BLaER1 treated with 17β-estradiol and CSF1 and Interleukin-3, amounts not matched to agents 10 nM and 100 nM (cell line): ENCODE results near the gene ACVR1B.

ENCODE experiments used
- H3K27ac ChIP-seq, 11 experiments: shearing (Covaris generic); formaldehyde crosslinking; 2 replicates each; pipeline ENCODE4 v1.8.1; 2022
- H3K27me3 ChIP-seq, 11 experiments: shearing (Covaris generic); formaldehyde crosslinking; 2 replicates each; pipeline ENCODE4 v1.8.1; 2022
- H3K36me3 ChIP-seq, 11 experiments: shearing (Covaris generic); formaldehyde crosslinking; 2 replicates each; pipeline ENCODE4 v1.8.1; 2022
- H3K4me1 ChIP-seq, 10 experiments: shearing (Covaris generic); formaldehyde crosslinking; 2 replicates each; pipeline ENCODE4 v1.8.1; 2022
- H3K4me2 ChIP-seq, 11 experiments: shearing (Covaris generic); formaldehyde crosslinking; 2 replicates each; pipeline ENCODE4 v1.8.1; 2022
- H3K4me3 ChIP-seq, 10 experiments: shearing (Covaris generic); formaldehyde crosslinking; 2 replicates each; pipeline ENCODE4 v1.8.1; 2022
- H3K9ac ChIP-seq, 11 experiments: shearing (Covaris generic); formaldehyde crosslinking; 2 replicates each; pipeline ENCODE4 v1.8.1; 2022
- H3K9me3 ChIP-seq, 11 experiments: shearing (Covaris generic); formaldehyde crosslinking; replicated peaks in 1 of 11; 2 replicates each; pipeline ENCODE4 v1.8.1; 2022
- H4K20me1 ChIP-seq, 11 experiments: shearing (Covaris generic); formaldehyde crosslinking; 2 replicates each; pipeline ENCODE4 v1.8.1; 2022
- Cebpa-rat ChIP-seq, 11 experiments: shearing (Covaris generic); IDR thresholded peaks; 2 replicates each; pipeline ENCODE4 v1.8.1; 2022

The ACVR1B gene

GRCh38 chr12:51960890-51961289 is 9.4 kb downstream of the ACVR1B start:
- Histone ChIP-seq H4K20me1 (peaks cover 34 to 97% (median 70%) of the 10 kb centered on the region in 11 experiments; a peak in 20 of 22 replicates), H3K4me1 (peaks cover 22 to 83% (median 57%) of the 10 kb centered on the region in 10 experiments), H3K9ac (no peak overlapping the region), H3K27ac (no peak overlapping the region; a peak in 1 of 22 replicates), H3K27me3 (no peaks in the 10 kb centered on the region), H3K36me3 (peaks cover 30 to 100% (median 85%) of the 10 kb centered on the region in 11 experiments; a peak in 21 of 22 replicates), H3K9me3 (peaks cover 5 to 21% (median 12%) of the 10 kb centered on the region in 11 experiments; a peak in 18 of 22 replicates), H3K4me2 (peak overlapping the region in 5 of 11 experiments; percentile 39 to 99 (median 84); a peak in 8 of 22 replicates), H3K4me3 (no peak overlapping the region)
- TF ChIP-seq Cebpa-rat (IDR thresholded peaks at IDR 0.05), result no peak

GRCh38 chr12:51961834-51962233 is 10.3 kb downstream of the ACVR1B start:
- no peak for TF ChIP-seq Cebpa-rat (IDR thresholded peaks at IDR 0.05)
- Histone ChIP-seq H3K9ac (peak overlapping the region in 1 of 11 experiments; percentile 4; a peak in 2 of 22 replicates), H3K4me1 (peaks cover 22 to 83% (median 54%) of the 10 kb centered on the region in 10 experiments)

GRCh38 chr12:51962737-51963136 is 11.2 kb downstream of the ACVR1B start:
- Histone ChIP-seq H3K4me2 (peak overlapping the region in 3 of 11 experiments; percentile 62 to 99 (median 84); a peak in 5 of 22 replicates), H3K27me3 (no peaks in the 10 kb centered on the region), H3K4me1 (peaks cover 22 to 83% (median 47%) of the 10 kb centered on the region in 10 experiments), H3K27ac (peak overlapping the region in 1 of 11 experiments; percentile 25; a peak in 1 of 22 replicates), H3K36me3 (peaks cover 32 to 99% (median 83%) of the 10 kb centered on the region in 11 experiments; a peak in 21 of 22 replicates), H3K9ac (no peak overlapping the region), H4K20me1 (peaks cover 29 to 89% (median 56%) of the 10 kb centered on the region in 11 experiments; a peak in 20 of 22 replicates), H3K4me3 (no peak overlapping the region), H3K9me3 (peaks cover 5 to 25% (median 10%) of the 10 kb centered on the region in 11 experiments; a peak in 18 of 22 replicates)
- no peak for TF ChIP-seq Cebpa-rat (IDR thresholded peaks at IDR 0.05)

More at GRCh38 chr12:51961834-51962233, 10.3 kb downstream of the ACVR1B start:
- H3K4me3 ChIP-seq, result no peak overlapping the region
- H3K9me3 ChIP-seq, result peaks cover 5 to 25% (median 10%) of the 10 kb centered on the region in 11 experiments; a peak in 18 of 22 replicates
- peak overlapping the region in 7 of 11 experiments; percentile 4 to 99 (median 62); a peak in 11 of 22 replicates for H3K4me2 ChIP-seq
- H4K20me1 ChIP-seq, result peaks cover 29 to 95% (median 65%) of the 10 kb centered on the region in 11 experiments; a peak in 20 of 22 replicates
- H3K36me3 ChIP-seq, result peaks cover 33 to 100% (median 85%) of the 10 kb centered on the region in 11 experiments; a peak in 21 of 22 replicates
- H3K27ac ChIP-seq, result no peak overlapping the region
- H3K27me3 ChIP-seq, result no peaks in the 10 kb centered on the region

- no peaks in the 10 kb centered on the region for H3K27me3 ChIP-seq
- no peak overlapping the region for H3K9ac ChIP-seq
- H3K4me2 ChIP-seq, result no peak overlapping the region
- H3K9me3 ChIP-seq, result peaks cover 5 to 25% (median 10%) of the 10 kb centered on the region in 11 experiments; a peak in 18 of 22 replicates
- TF ChIP-seq Cebpa-rat (IDR thresholded peaks at IDR 0.05), result no peak
- peaks cover 20 to 83% (median 42%) of the 10 kb centered on the region in 10 experiments for H3K4me1 ChIP-seq
- H4K20me1 ChIP-seq, result peaks cover 24 to 89% (median 49%) of the 10 kb centered on the region in 11 experiments; a peak in 19 of 22 replicates
- no peak overlapping the region for H3K27ac ChIP-seq
- no peak overlapping the region for H3K4me3 ChIP-seq
- H3K36me3 ChIP-seq, result peaks cover 32 to 99% (median 81%) of the 10 kb centered on the region in 11 experiments; a peak in 21 of 22 replicates
These were observed 12.0 kb downstream of the ACVR1B start for GRCh38 chr12:51963477-51963876.

GRCh38 chr12:51969643-51970042 is 18.1 kb downstream of the ACVR1B start:
- peaks cover 51 to 98% (median 64%) of the 10 kb centered on the region in 10 experiments for H3K4me1 ChIP-seq
- peaks cover 0 to 57% (median 38%) of the 10 kb centered on the region in 11 experiments; a peak in 17 of 22 replicates for H3K36me3 ChIP-seq
- H3K9ac ChIP-seq, result peak overlapping the region in 1 of 11 experiments; percentile 13; a peak in 1 of 22 replicates
- H3K4me3 ChIP-seq, result no peak overlapping the region
- TF ChIP-seq Cebpa-rat (IDR thresholded peaks at IDR 0.05), result no peak
- H3K27me3 ChIP-seq, result no peaks in the 10 kb centered on the region
- H3K4me2 ChIP-seq, result peak overlapping the region; percentile 87 to 98 (median 95); a peak in 20 of 22 replicates
- H3K27ac ChIP-seq, result peak overlapping the region in 10 of 11 experiments; percentile 93 to 99 (median 97); a peak in 15 of 22 replicates
- peaks cover 0 to 38% (median 4%) of the 10 kb centered on the region in 11 experiments; a peak in 8 of 22 replicates for H4K20me1 ChIP-seq
- peaks cover 0 to 10% (median 0%) of the 10 kb centered on the region in 11 experiments; a peak in 3 of 22 replicates for H3K9me3 ChIP-seq

- no peak for TF ChIP-seq Cebpa-rat (IDR thresholded peaks at IDR 0.05)
- peak overlapping the region; percentile 87 to 98 (median 95) for H3K4me2 ChIP-seq
- H4K20me1 ChIP-seq, result peaks cover 0 to 27% (median 0%) of the 10 kb centered on the region in 11 experiments; a peak in 8 of 22 replicates
- no peaks in the 10 kb centered on the region for H3K27me3 ChIP-seq
- H3K9me3 ChIP-seq, result peaks cover 0 to 3% (median 0%) of the 10 kb centered on the region in 11 experiments; a peak in 1 of 22 replicates
- H3K9ac ChIP-seq, result peak overlapping the region; percentile 70 to 89 (median 84); a peak in 21 of 22 replicates
- H3K4me1 ChIP-seq, result peaks cover 65 to 98% (median 79%) of the 10 kb centered on the region in 10 experiments
- peak overlapping the region; percentile 73 to 99 (median 97) for H3K27ac ChIP-seq
- H3K4me3 ChIP-seq, result peak overlapping the region in 1 of 10 experiments; percentile 16; a peak in 1 of 20 replicates
- H3K36me3 ChIP-seq, result peaks cover 7 to 53% (median 35%) of the 10 kb centered on the region in 11 experiments; a peak in 20 of 22 replicates
These were observed 19.6 kb downstream of the ACVR1B start for GRCh38 chr12:51970904-51971646.

GRCh38 chr12:51971679-51972421 is 20.4 kb downstream of the ACVR1B start:
- Histone ChIP-seq H3K4me2 (peak overlapping the region; percentile 87 to 98 (median 95)), H3K27me3 (no peaks in the 10 kb centered on the region), H3K27ac (peak overlapping the region; percentile 73 to 99 (median 97)), H4K20me1 (peaks cover 0 to 27% (median 0%) of the 10 kb centered on the region in 11 experiments; a peak in 4 of 22 replicates), H3K4me1 (peaks cover 73 to 98% (median 86%) of the 10 kb centered on the region in 10 experiments), H3K9ac (peak overlapping the region; percentile 70 to 89 (median 84)), H3K9me3 (no peaks in the 10 kb centered on the region), H3K36me3 (peaks cover 15 to 53% (median 37%) of the 10 kb centered on the region in 11 experiments; a peak in 20 of 22 replicates), H3K4me3 (peak overlapping the region in 9 of 10 experiments; percentile 16 to 41 (median 34); a peak in 13 of 20 replicates)
- TF ChIP-seq Cebpa-rat (IDR thresholded peaks at IDR 0.05), result no peak

- Histone ChIP-seq H3K4me1 (peaks cover 79 to 98% (median 92%) of the 10 kb centered on the region in 10 experiments), H3K27me3 (no peaks in the 10 kb centered on the region), H3K4me2 (peak overlapping the region; percentile 87 to 98 (median 95)), H3K4me3 (peak overlapping the region in 9 of 10 experiments; percentile 16 to 41 (median 34); a peak in 15 of 20 replicates), H3K36me3 (peaks cover 21 to 55% (median 42%) of the 10 kb centered on the region in 11 experiments; a peak in 20 of 22 replicates), H3K9ac (peak overlapping the region; percentile 70 to 89 (median 84)), H4K20me1 (peaks cover 0 to 26% (median 0%) of the 10 kb centered on the region in 11 experiments; a peak in 4 of 22 replicates), H3K9me3 (no peaks in the 10 kb centered on the region), H3K27ac (peak overlapping the region; percentile 73 to 99 (median 97))
- TF ChIP-seq Cebpa-rat (IDR thresholded peaks at IDR 0.05), result no peak
These were observed 20.9 kb downstream of the ACVR1B start for GRCh38 chr12:51972422-51972812.
